Measurements from ENCODE around the gene SPOP.
"Not testable (repeated sequence)": the region's sequence is repeated elsewhere in the genome, so short reads cannot be mapped to it uniquely, and the experiment has no call there.

The SPOP gene

DNA sequence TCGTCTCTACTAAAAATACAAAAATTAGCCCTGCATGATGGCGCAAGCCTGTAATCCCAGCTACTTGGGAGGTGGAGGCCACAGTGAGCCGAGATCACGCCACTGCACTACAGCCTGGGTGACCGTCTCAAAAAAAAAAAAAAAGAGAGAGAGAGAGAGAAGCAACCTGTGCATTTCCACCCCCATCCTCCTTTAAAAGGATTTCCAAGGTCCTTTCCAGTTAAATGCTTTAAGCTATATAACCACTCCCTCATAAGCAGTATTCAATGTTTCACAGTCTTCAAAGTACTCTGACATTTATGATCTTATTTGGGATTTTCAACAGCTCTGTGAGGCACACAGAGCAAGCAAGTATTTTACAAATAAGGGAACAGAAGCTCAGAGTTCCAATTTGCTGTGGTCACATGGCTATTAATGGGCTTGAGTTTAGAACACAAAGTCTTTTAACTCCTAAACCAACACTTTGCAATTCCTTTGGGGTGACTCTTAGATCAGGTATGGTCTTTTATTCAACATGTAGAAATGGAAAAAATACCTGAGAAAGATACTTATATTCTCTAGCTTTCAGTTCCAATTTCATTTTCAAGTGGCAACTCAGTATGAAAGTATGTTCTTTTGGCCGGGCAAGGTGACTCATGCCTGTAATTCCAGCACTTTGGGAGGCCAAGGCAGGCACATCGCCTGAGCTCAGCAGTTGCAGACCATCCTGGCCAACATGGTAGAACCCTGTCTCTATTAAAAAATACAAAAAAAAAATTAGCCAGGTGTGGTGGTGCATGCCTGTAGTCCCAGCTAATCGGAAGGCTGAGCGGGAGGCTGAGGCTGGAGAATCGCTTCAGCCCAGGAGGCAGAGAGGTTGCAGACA lies 31.3 kb downstream of the SPOP start:
- peak; percentile 8 for DNase-seq

DNA sequence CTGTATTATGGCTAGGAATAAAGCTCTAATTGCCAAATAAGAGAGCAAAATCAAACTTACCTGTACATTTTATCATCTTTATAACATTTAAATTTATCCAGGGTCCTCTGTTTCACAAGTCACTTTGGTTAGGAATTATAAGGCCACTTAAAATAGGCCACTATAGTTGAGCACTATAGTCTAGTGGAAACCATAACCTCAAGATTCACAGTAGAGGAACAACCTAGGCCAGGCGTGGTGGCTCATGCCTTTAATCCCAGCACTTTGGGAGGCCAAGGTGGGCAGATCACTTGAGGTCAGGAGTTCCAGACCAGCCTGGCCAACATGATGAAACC lies 31.9 kb downstream of the SPOP start:
- not testable (repeated sequence) for DNase-seq

DNA sequence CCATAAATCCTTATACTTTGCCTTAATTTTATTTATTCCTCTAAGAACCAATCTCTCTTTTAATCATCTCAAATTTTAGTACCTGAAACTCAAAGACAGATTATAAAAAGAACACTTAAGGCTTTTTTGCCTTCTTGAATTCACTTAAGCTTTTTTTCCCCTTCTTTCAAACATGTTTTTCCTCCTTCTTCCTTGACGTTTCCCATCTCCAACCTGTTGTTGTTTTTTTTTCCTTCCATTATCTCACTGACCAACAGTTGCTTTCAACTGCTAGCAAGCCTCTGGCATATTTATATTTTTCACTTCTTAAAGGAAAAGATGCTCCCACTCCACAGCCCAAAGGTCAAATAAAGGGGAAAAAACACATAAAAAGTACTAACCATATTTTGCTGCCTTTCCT lies 32.2 kb downstream of the SPOP start:
- no peak for DNase-seq

DNA sequence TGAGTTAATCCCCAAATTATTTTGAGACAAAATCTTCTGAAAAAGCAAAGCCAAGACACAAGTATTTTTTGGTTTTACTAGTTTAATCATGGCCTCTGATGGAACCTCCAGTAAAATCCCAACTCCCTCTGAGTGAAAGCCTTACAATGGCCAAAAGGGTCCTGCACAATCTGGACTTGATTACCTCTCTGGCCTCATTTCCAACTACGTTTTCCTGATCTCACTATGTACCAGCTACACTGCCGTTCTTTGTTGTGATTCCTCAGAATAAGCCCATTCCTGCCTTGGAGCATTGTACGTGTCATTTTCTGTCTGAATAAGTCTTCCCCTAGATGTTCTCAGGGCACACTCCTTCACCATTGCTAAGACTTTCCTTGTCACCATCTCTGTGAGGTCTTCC lies 37.3 kb downstream of the SPOP start:
- no peak for DNase-seq

DNA sequence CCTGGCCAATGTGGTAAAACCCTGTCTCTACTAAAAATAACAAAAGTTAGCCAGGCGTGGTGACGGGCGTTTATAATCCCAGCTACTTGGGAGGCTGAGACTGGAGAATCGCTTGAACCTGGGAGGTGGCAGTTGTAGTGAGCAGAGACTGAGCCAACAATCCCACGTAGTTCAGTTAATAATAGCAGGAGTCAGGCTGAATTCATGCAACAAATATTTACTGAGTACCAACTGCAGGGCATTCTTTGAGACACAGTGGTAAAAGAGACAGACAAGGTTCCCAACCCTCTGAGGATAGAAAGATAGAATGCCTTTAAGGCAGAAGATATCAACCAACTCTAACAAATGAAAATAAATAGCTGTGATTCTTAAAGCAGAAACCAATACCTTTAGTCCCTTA lies 39.1 kb downstream of the SPOP start:
- no peak for DNase-seq

DNA sequence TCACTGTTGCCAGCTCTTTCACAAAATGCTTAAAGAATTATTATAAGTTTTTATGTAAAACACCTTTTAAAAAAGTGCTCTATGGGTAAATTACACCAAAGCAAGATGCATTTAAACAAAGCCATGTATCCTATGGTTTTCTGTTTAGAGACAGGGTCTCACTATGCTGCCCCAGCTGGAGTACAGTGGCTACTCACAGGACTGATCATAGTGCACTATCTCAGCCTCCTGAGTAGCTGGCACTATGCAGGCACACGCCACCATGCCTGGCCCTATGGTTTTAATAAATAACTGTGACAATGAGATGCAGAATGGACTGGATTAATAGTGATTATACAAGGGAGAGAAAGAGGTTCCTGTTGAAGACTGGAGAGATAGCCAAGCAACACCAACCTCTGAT lies 40.2 kb downstream of the SPOP start:
- DNase-seq: no peak

DNA sequence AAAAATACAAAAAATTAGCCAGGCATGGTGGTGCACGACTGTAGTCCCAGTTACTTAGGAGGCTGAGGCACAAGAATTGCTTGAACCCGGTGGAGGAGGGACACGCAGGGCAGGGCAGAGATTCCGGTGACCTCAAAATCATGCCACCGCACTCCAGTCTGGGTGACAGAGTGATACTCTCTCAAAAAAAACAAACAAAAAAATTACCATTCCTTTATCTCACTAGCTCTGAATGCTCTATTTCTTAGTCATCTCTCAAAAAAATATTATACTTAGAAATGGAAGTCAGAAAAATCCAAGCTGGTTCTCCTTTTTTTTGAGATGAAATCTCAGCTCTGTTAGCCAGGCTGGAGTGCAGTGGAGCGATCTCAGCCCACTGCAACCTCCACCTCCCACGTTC lies 40.8 kb downstream of the SPOP start:
- no peak for DNase-seq

DNA sequence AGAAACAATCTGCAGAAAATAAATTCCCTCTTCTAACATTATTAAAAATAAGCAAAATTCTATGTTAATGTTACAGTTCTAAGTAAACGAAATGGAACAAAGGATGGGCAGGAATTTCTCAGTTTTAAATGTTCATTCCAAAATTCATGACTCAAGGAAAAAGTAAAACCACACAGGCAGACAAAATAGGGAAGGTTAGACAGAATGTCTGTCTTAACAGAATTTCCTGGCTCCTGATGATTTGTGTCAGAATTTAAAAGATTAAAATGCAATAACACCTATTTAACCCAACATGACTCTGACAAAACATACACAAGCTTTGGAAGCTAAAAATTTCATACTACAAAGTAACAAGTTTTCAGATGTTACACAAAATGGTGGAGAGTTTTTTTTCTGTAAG lies 42.8 kb downstream of the SPOP start:
- DNase-seq: no peak

DNA sequence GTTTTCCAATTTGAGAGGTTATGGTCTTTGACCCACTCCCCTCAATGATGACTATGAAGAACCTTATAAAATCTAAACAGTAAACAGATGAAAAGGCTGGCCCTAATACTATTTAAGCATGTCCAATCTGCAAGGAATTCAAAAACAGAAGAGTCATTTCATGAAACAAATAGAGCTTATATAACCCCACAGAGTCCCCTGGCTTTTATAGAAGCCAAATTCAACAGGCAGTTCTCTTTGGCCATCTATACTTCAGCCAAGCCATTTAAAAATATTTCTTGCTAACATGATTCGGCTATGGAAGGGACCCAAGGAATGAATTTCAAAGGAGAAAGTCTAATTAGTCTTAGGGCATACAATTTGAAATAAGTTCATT lies 43.4 kb downstream of the SPOP start:
- DNase-seq: no peak

DNA sequence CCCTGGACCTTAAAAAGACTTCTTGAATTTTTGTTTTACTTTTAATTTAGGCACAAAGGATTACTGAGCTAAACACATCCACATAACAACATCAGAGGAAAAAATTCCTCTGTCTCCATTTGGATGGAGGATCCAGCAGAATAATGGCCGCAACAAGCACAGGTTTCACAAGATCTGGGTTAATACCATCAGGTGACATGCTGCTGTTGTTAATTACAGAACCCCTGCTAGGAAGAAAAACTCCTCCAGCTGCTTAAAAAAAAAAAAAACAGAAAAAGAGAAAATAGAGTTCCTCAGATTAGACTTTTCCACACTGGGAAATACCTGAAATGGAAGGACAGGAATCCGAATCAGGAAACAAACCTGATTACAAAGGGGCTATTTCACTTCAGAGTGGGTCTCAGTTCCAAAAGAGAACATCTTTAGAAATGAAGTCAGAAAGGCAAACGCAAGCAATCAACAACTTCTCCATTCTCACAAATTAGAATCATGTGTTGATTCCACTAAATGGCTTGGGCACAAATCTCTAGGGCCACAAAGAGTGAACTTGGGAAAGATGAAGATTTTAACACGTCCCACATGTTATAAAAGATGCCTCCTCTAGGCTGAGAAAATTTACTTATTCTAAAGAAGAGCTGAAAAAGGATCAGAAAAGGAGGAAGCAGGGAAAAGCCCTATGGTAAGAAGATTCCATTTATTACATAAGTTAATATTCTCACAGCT lies 44.0 kb downstream of the SPOP start:
- DNase-seq: no peak

DNA sequence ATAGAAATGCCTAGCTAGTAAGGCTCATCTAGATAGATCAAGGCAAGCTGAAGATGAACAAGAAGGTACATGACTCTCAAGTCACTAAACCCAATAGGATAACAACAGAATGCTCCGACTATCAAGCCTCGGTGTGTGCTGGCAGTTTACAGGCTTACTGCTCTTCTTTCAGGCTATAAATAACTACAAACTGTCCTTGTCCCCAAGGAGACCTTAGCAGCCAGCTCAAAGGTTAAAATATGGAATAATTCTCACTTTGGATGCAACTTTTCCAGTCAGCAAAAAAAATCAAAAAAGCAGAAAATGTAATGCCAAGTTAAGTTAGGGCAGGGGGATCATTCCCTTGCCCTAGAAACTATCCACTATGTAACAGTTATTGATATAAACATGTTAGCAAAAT lies 44.6 kb downstream of the SPOP start:
- no peak for DNase-seq

DNA sequence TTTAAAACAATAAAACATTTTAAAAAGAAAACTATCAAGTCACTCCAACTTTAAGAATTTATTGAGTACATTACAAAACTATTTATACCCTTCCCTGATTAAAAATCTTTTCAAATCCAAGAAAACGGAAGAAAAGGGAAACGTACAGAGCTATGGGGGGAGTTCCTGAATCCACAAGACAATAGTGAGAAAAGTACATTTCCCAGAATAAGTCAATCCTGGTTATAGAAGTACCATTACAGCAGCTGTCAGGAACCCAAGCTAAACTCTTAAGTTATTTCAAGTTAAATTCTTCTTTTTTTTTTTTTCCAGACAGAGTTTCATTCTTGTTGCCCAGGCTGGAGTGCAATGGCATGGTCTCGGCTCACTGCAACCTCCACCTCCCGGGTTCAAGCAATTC lies 45.7 kb downstream of the SPOP start:
- DNase-seq: no peak

DNA sequence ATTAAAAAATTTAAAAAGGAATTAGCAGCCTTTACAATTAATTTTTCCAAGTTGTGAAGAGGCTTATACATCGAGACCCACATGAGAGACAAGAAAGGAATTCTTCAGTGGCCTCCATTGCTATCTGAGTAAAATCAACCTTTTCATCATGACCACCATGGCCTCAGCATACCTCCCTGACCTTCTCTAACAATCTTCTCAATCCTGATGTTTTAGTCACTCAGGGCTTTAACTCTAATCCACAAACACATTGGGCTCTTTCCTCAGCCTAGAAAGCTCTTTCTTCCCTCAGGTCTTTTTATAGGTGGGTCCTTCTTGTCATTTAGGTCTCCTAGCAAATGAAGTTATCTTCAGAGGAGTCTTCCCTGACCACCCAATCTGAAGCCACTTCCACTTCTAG lies 46.4 kb downstream of the SPOP start:
- no peak for DNase-seq

DNA sequence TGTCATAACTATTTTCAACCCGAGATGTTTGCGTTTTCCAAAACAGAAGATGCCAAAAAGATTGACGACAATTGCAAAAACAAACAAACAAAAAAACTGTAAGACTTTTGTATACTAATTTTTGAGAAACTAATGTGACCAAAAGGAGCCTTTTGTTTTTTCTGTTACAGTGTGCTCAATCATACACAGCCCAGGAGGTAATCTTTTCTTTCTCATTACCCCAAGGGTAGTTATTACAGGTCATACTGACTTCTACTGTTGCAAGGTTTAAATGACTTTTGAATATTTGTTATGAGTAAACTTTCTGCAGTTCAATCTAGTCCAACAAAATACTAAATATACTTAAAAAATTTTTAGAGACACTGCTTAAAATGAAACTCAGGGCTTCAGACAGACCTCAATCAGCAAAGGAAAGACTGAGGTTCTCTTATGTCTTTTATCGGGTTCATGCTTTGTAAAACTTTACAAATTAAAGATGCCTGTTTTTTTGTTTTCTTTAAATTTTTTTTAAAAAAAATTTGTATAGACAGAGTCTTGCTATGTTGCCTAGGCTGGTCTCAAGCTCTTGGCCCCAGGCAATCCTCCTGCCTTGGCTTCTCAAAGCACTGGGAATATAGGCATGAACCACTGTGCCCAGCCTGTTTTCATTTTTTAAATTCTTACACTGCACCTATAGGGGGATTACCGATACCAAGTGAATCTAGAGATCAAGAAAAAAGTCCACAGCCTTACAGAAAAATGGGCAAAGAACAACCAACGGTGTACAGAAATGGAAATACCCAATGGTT lies 47.6 kb downstream of the SPOP start:
- DNase-seq: no peak

DNA sequence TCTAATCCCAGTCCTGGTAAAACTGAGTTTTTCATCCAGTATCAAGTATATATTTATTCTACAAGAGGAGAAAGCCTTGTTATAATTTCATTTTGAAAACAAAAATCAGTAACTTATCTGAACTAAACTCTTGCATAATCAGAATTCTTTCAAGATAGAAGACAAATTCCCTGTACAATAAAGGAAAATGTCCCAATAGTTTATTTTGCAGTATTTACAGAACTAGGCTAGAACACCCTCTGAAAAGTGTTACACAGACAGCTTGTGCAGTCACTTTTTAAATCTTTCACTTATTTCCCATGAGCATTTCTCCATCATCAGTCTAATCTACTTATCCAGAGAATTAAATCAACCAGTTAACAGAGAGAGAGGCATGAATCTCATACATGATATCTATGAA lies 48.5 kb downstream of the SPOP start:
- DNase-seq: no peak

DNA sequence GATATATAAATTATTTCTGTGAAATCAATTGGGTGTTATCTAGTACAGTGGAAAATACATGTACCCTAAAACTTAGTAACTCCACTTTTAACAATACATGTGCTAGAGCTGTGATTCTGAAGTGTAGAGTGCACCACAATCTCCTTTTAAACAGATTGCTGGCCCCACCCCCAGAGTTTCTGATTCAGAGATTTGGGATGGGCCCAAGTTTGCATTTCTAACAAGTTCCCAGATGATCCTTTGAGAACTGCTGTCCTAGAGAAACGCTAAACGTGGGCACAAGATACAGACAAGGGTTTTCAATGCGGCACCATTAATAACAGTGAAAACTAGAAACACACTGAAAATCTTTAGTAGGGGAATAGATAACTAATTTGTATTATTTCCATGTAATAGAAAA lies 53.0 kb downstream of the SPOP start:
- no peak for DNase-seq

DNA sequence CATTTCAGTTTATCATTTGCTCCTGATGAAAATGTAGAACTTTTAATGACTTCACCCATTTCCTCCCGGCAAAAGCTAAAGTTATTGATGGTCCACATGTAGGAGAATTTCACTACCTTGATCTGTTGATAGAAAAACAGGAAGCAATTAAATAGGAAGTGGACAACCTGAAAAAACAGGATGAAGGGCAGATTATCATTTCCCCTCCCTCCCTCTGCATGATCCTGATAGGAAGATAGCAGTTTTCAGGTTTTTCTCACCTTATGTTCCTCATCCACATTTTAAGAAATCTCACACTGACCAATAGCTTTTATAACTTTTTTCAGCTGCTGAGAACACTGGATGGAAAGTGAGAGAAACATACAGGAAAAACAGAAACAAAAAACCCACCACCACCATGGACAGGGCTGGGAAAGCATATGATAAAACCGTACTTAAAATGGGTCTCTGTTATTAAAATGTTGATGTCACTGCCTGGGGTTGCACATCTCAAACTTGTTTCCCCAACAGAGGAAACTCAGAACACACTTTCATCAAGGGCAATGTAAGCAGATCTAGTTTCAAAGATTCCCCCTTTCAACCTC lies 55.9 kb downstream of the SPOP start:
- no peak for DNase-seq

DNA sequence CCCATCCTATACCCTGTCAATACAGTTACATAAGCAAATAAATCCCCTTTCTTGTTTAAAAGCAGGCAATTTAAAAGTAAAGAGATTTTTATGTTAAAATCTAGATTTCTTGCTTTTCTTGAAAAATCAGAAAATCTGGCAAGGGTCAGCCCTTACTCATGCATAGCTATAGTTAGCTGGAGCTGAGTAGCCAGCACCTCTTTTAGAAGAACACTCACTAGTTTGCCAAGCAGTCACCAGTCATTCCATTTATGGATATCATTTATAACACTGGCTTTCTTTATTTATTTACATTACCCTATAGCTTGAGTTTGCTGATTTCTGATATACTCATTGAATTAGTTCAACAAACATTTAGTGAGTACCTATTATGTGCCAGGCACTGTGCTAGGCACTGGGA lies 56.5 kb downstream of the SPOP start:
- no peak for DNase-seq

DNA sequence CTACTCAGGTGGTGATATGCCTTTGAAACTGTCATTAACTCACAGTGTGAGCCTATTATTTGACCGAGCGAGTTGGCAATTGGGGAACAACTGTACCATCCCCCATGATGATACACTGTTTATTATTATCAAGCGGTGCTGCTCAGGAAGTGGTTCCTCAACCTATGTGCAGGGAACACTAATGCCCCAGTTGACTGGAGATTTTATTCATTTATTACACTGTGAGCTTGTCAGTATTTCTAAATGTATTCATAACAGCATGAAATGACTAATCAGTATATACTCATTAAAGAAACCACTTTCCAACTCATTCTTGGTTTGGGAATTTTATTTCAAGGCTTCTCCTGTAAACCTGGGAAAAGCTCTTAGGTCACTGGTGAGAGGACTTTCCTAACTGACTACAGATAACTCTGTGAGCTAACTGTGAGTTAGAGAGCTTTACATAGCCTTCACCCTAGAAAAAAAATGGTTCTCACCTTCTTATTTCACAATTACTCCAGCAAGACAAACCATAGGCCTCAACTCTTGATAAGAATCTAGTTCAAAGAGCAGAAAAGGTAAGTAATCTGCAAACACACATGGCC lies 59.8 kb downstream of the SPOP start:
- DNase-seq: no peak

DNA sequence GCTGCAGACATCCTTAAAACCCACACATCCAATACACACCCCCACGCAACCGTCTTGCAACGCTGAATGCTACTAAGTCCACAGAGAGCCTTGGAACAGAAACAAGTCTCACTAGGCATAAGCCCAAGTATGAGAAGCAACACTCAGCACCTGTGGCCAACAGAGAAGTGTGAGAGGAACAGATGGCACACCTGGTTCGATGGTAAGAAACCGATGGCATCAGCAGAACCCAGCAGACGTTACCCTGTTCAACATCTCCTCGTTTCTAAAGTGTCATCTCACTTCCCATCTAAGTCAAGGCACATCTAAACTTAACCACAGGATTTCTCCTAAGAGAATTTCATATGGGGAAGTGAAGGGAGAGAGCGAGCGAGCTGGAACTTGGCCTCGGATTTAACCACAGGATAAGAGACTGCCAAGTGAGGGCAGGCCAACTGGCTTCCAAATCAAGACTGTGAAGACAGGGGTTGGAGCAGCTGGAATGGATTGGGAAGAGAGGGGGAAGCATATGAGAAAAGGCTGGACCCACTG lies 61.2 kb downstream of the SPOP start:
- no peak for DNase-seq

DNA sequence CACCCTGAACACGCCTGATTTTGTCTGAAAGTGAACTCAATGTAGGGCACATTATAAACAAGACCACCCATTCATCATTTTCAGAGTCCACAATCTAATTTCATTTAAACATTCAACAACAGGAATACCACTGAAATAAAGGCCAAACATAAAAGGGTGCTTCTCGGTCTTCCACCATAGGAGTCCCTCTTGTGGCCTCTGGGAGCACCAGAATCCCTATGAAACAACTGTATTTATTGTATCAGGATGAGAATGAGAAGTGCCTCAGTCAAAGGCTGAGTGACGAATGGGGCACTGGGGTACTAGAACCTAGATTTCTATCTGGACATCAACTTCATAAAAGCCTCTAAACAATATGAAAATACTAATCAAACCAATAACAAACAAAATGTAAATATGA lies 61.8 kb downstream of the SPOP start:
- no peak for DNase-seq

DNA sequence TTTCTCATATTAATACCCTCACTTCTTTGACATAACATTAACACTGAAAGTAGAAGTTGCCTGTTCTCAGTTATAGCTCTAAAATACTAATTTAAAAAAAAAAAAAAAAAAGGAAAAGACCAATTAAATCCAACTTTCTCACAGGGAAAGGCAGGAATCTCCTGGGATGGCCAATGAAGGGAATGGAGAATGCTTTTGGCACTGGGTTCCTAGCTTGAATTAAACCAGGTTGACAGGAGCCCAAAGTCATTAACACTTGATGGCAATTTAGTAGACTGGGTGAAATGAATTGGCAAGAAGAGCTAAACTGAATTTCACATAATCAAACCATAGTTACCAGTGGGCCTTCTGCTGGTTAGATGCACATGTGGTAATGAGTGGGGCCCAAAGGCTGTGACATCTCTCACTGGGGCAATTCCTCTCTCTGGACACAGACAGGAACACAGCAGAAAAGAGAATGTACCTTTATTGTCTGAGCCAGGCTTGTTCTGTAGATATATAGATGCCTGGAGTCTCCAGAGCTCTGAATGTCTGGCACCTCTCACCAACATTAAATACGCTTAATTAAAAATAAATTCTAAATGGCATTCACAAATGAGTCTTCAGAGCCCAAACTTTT lies 64.6 kb downstream of the SPOP start:
- DNase-seq: no peak
